Hematopoietic multipotent progenitor cell (in vitro differentiated cells): ENCODE results near the gene AARS2. TPM values are rescaled to one million over a fixed set of nuclear protein-coding genes. Genes with fewer than 3 reads are reported as not detected.
A peak's percentile ranks its signal among the peaks of the same experiment; 100 is the strongest.

Source experiments
- DNase-seq, 3 donors: peaks; one replicate each; pipeline ENCODE4 v3.0.0-alpha.2; 2011 to 2015; ENCODE audit warnings: low read depth in 2 of 3, low spot score in 2 of 3
- total RNA-seq: library from RNA; depleted of rRNA; stranded (reverse); fragments of >200 nt; gene quantifications from one replicate; pipeline ENCODE4 v1.2.3, GENCODE V29; 2012

Gene AARS2
- total RNA-seq, 1 donor: 19.9 TPM

GRCh38 chr6:44278315-44278714 lies 34.8 kb downstream of the AARS2 start:
- DNase-seq: no peak

GRCh38 chr6:44277763-44278162 lies 35.4 kb downstream of the AARS2 start:
- no peak for DNase-seq

GRCh38 chr6:44276667-44277640 lies 36.2 kb downstream of the AARS2 start:
- no peak for DNase-seq

GRCh38 chr6:44275749-44276648 lies 37.1 kb downstream of the AARS2 start:
- DNase-seq: peak in 2 of 3 donors; percentile 50 to 53

GRCh38 chr6:44275271-44275748 lies 37.8 kb downstream of the AARS2 start:
- no peak for DNase-seq

GRCh38 chr6:44273617-44274016 lies 39.5 kb downstream of the AARS2 start:
- no peak for DNase-seq

- DNase-seq: no peak
Measured at GRCh38 chr6:44272999-44273566, 40.1 kb downstream of the AARS2 start.

GRCh38 chr6:44272529-44272928 lies 40.6 kb downstream of the AARS2 start:
- DNase-seq: no peak

- no peak for DNase-seq
Measured at GRCh38 chr6:44271914-44272313, 41.2 kb downstream of the AARS2 start.

GRCh38 chr6:44271406-44271723 lies 41.8 kb downstream of the AARS2 start:
- no peak for DNase-seq

- no peak for DNase-seq
Measured at GRCh38 chr6:44270526-44271405, 42.4 kb downstream of the AARS2 start.

GRCh38 chr6:44269921-44270525 lies 43.1 kb downstream of the AARS2 start, which contains the start of gene TMEM151B:
Gene TMEM151B (plus strand): TSS chr6:44270450. CDS start chr6:44270743, 293 bp downstream.
- DNase-seq: no peak

- no peak for DNase-seq
Measured at GRCh38 chr6:44269178-44269920, 43.8 kb downstream of the AARS2 start.

- DNase-seq: peak in 1 of 3 donors; percentile 56
Measured at GRCh38 chr6:44268095-44268628, 45.0 kb downstream of the AARS2 start.

GRCh38 chr6:44267252-44267651 lies 45.9 kb downstream of the AARS2 start:
- DNase-seq: no peak

GRCh38 chr6:44266347-44266746 lies 46.8 kb downstream of the AARS2 start:
- no peak for DNase-seq

GRCh38 chr6:44265722-44266233 lies 47.4 kb downstream of the AARS2 start:
- no peak for DNase-seq

- peak; percentile 89 to 94 (median 93) for DNase-seq
Measured at GRCh38 chr6:44265007-44265721, 48.0 kb downstream of the AARS2 start, which contains the start of gene NFKBIE. Gene NFKBIE (minus strand): TSS chr6:44265551. CDS start chr6:44265346, 205 bp downstream.
